Measurements from ENCODE around the gene CPSF4L.

- TF ChIP-seq CTCF (IDR thresholded peaks at IDR 0.05) (no peak), POLR2A (IDR thresholded peaks at IDR 0.05) (no peak)
Observed at GRCh38 chr17:73311428-73311780, 49.7 kb upstream of the CPSF4L start.

Measured in heart left ventricle (tissue), 13 donors.